ENCODE measurements around the gene OR5M11. TPM values are rescaled to one million over a fixed set of nuclear protein-coding genes. Genes with fewer than 3 reads are reported as not detected.
A peak's percentile ranks its signal among the peaks of the same experiment; 100 is the strongest.

The OR5M11 gene
- total and polyA plus RNA-seq, 2 experiments from 2014 or later = not detected

GRCh38 chr11:56522008-56522407 lies 21.0 kb downstream of the OR5M11 start:
- Histone ChIP-seq H3K79me2 (ENCODE audit: insufficient read depth) (no peaks in the 10 kb centered on the region), H3K27me3 (replicated peaks; ENCODE audit: insufficient read depth) (no peaks in the 10 kb centered on the region), H3K4me3 (no peak overlapping the region), H3K9ac (no peak overlapping the region), H2AFZ (no peak overlapping the region), H3K4me2 (ENCODE audit: unreplicated experiment) (no peak overlapping the region), H4K20me1 (ENCODE audit: insufficient read depth) (no peaks in the 10 kb centered on the region), H3K4me1 (ENCODE audit: insufficient read depth) (no peaks in the 10 kb centered on the region), H3K36me3 (ENCODE audit: low read depth) (no peaks in the 10 kb centered on the region), H3K9me2 (ENCODE audit: insufficient read depth) (no peaks in the 10 kb centered on the region), H3K9me3 (ENCODE audit: low read depth) (no peaks in the 10 kb centered on the region), H3F3A (ENCODE audit: insufficient read depth) (no peaks in the 10 kb centered on the region), H3K27ac (no peak overlapping the region)
- peak; percentile 15 for DNase-seq
- TF ChIP-seq EZH2phosphoT487 (IDR thresholded peaks at IDR 0.05; ENCODE audit: insufficient read depth, low read depth) (no peak), EZH2 (IDR thresholded peaks at IDR 0.05; ENCODE audit: insufficient read depth, poor library complexity, severe bottlenecking) (no peak)
- in situ Hi-C loops (cut with MboI) = no loop called here
- 10 to 17% methylated on average over 5 of the region's 5 CpGs for WGBS, 2 experiments (ENCODE audit: low coverage in 1 of 2, low lambda C conversion rate in 2 of 2, missing lambda C conversion rate in 2 of 2)

GRCh38 chr11:56513280-56513679 lies 29.8 kb downstream of the OR5M11 start:
- Histone ChIP-seq H3K9me2 (ENCODE audit: insufficient read depth) (no peaks in the 10 kb centered on the region), H3K4me1 (ENCODE audit: insufficient read depth) (no peaks in the 10 kb centered on the region), H3K27ac (no peak overlapping the region), H3K36me3 (ENCODE audit: low read depth) (no peaks in the 10 kb centered on the region), H2AFZ (no peak overlapping the region), H3K79me2 (ENCODE audit: insufficient read depth) (no peaks in the 10 kb centered on the region), H3F3A (ENCODE audit: insufficient read depth) (no peaks in the 10 kb centered on the region), H3K9me3 (ENCODE audit: low read depth) (no peaks in the 10 kb centered on the region), H3K27me3 (replicated peaks; ENCODE audit: insufficient read depth) (no peaks in the 10 kb centered on the region), H3K4me2 (ENCODE audit: unreplicated experiment) (no peak overlapping the region), H3K4me3 (no peak overlapping the region), H4K20me1 (ENCODE audit: insufficient read depth) (no peaks in the 10 kb centered on the region), H3K9ac (no peak overlapping the region)
- in situ Hi-C loops (cut with MboI) = no loop called here
- DNase-seq = no peak
- WGBS, 2 experiments (ENCODE audit: low coverage in 1 of 2, low lambda C conversion rate in 2 of 2, missing lambda C conversion rate in 2 of 2) = 0 to 4% methylated on average over 1 of the region's 1 CpG
- TF ChIP-seq EZH2phosphoT487 (IDR thresholded peaks at IDR 0.05; ENCODE audit: insufficient read depth, low read depth) (no peak), EZH2 (IDR thresholded peaks at IDR 0.05; ENCODE audit: insufficient read depth, poor library complexity, severe bottlenecking) (no peak)

- DNase-seq = no peak
- Histone ChIP-seq H3F3A (ENCODE audit: insufficient read depth) (no peaks in the 10 kb centered on the region), H4K20me1 (ENCODE audit: insufficient read depth) (no peaks in the 10 kb centered on the region), H3K4me3 (no peak overlapping the region), H3K27ac (no peak overlapping the region), H2AFZ (no peak overlapping the region), H3K9me3 (ENCODE audit: low read depth) (no peaks in the 10 kb centered on the region), H3K9ac (no peak overlapping the region), H3K4me1 (ENCODE audit: insufficient read depth) (no peaks in the 10 kb centered on the region), H3K79me2 (ENCODE audit: insufficient read depth) (no peaks in the 10 kb centered on the region), H3K4me2 (ENCODE audit: unreplicated experiment) (no peak overlapping the region), H3K9me2 (ENCODE audit: insufficient read depth) (no peaks in the 10 kb centered on the region), H3K36me3 (ENCODE audit: low read depth) (no peaks in the 10 kb centered on the region), H3K27me3 (replicated peaks; ENCODE audit: insufficient read depth) (no peaks in the 10 kb centered on the region)
- 46 to 71% methylated on average over 1 of the region's 1 CpG for WGBS, 2 experiments (ENCODE audit: low coverage in 1 of 2, low lambda C conversion rate in 2 of 2, missing lambda C conversion rate in 2 of 2)
- TF ChIP-seq EZH2 (IDR thresholded peaks at IDR 0.05; ENCODE audit: insufficient read depth, poor library complexity, severe bottlenecking) (no peak), EZH2phosphoT487 (IDR thresholded peaks at IDR 0.05; ENCODE audit: insufficient read depth, low read depth) (no peak)
- in situ Hi-C loops (cut with MboI) = no loop called here
These were observed 33.6 kb downstream of the OR5M11 start for GRCh38 chr11:56509439-56509838.

- no peak for TF ChIP-seq EZH2phosphoT487 (IDR thresholded peaks at IDR 0.05; ENCODE audit: insufficient read depth, low read depth)
- no peak for TF ChIP-seq EZH2 (IDR thresholded peaks at IDR 0.05; ENCODE audit: insufficient read depth, poor library complexity, severe bottlenecking)
- no peak overlapping the region for H3K9ac ChIP-seq
- no peaks in the 10 kb centered on the region for H3K27me3 ChIP-seq (replicated peaks; ENCODE audit: insufficient read depth)
- H3K36me3 ChIP-seq (ENCODE audit: low read depth) = no peaks in the 10 kb centered on the region
- H3F3A ChIP-seq (ENCODE audit: insufficient read depth) = no peaks in the 10 kb centered on the region
- no peak for DNase-seq
- H3K4me2 ChIP-seq (ENCODE audit: unreplicated experiment) = no peak overlapping the region
- H3K9me2 ChIP-seq (ENCODE audit: insufficient read depth) = no peaks in the 10 kb centered on the region
- in situ Hi-C loops (cut with MboI) = no loop called here
- H3K9me3 ChIP-seq (ENCODE audit: low read depth) = no peaks in the 10 kb centered on the region
- no peaks in the 10 kb centered on the region for H3K4me1 ChIP-seq (ENCODE audit: insufficient read depth)
- no peak overlapping the region for H2AFZ ChIP-seq
- WGBS, 2 experiments (ENCODE audit: low coverage in 1 of 2, low lambda C conversion rate in 2 of 2, missing lambda C conversion rate in 2 of 2) = 77 to 78% methylated on average over 17 to 24 of the region's 28 CpGs
- no peaks in the 10 kb centered on the region for H3K79me2 ChIP-seq (ENCODE audit: insufficient read depth)
- H4K20me1 ChIP-seq (ENCODE audit: insufficient read depth) = no peaks in the 10 kb centered on the region
- H3K4me3 ChIP-seq = no peak overlapping the region
- no peak overlapping the region for H3K27ac ChIP-seq
These were observed 46.0 kb downstream of the OR5M11 start for GRCh38 chr11:56497010-56497409.

GRCh38 chr11:56495117-56495516 lies 47.9 kb downstream of the OR5M11 start:
- no peaks in the 10 kb centered on the region for H3K79me2 ChIP-seq (ENCODE audit: insufficient read depth)
- in situ Hi-C loops (cut with MboI) = no loop called here
- no peak overlapping the region for H3K4me3 ChIP-seq
- no peak overlapping the region for H3K27ac ChIP-seq
- TF ChIP-seq EZH2 (IDR thresholded peaks at IDR 0.05; ENCODE audit: insufficient read depth, poor library complexity, severe bottlenecking) = no peak
- TF ChIP-seq EZH2phosphoT487 (IDR thresholded peaks at IDR 0.05; ENCODE audit: insufficient read depth, low read depth) = no peak
- H3K9me2 ChIP-seq (ENCODE audit: insufficient read depth) = no peaks in the 10 kb centered on the region
- H3K27me3 ChIP-seq (replicated peaks; ENCODE audit: insufficient read depth) = no peaks in the 10 kb centered on the region
- WGBS, 2 experiments (ENCODE audit: low coverage in 1 of 2, low lambda C conversion rate in 2 of 2, missing lambda C conversion rate in 2 of 2) = 24 to 28% methylated on average over 2 of the region's 2 CpGs
- no peaks in the 10 kb centered on the region for H3K36me3 ChIP-seq (ENCODE audit: low read depth)
- no peak overlapping the region for H2AFZ ChIP-seq
- H3K4me2 ChIP-seq (ENCODE audit: unreplicated experiment) = no peak overlapping the region
- H3K4me1 ChIP-seq (ENCODE audit: insufficient read depth) = no peaks in the 10 kb centered on the region
- H3K9me3 ChIP-seq (ENCODE audit: low read depth) = no peaks in the 10 kb centered on the region
- no peak overlapping the region for H3K9ac ChIP-seq
- H3F3A ChIP-seq (ENCODE audit: insufficient read depth) = no peaks in the 10 kb centered on the region
- DNase-seq = no peak
- no peaks in the 10 kb centered on the region for H4K20me1 ChIP-seq (ENCODE audit: insufficient read depth)

Other genes starting within 250 kb of the OR5M11 start
- gene OR8K3, start 228.1 kb downstream of the OR5M11 start, total RNA-seq (2014; rRNA removed; shearing (Covaris generic)) = not detected in 2 replicates
- gene OR8K3, start 228.1 kb downstream of the OR5M11 start, polyA plus RNA-seq (2016; fragmentation: Nextera tagmentation; extraction: Ambion mirVana) = not detected in 2 replicates
- not detected in 2 replicates for gene OR8K1, start 197.2 kb downstream of the OR5M11 start, total RNA-seq (2014; rRNA removed; shearing (Covaris generic))
- gene OR8K1, start 197.2 kb downstream of the OR5M11 start, polyA plus RNA-seq (2016; fragmentation: Nextera tagmentation; extraction: Ambion mirVana) = not detected in 2 replicates
- gene OR8J1, start 189.0 kb downstream of the OR5M11 start, total RNA-seq (2014; rRNA removed; shearing (Covaris generic)) = not detected in 2 replicates
- not detected in 2 replicates for gene OR8J1, start 189.0 kb downstream of the OR5M11 start, polyA plus RNA-seq (2016; fragmentation: Nextera tagmentation; extraction: Ambion mirVana)
- not detected in 2 replicates for gene OR8U1, start 167.6 kb downstream of the OR5M11 start, total RNA-seq (2014; rRNA removed; shearing (Covaris generic))
- gene OR8U1, start 167.6 kb downstream of the OR5M11 start, polyA plus RNA-seq (2016; fragmentation: Nextera tagmentation; extraction: Ambion mirVana) = not detected in 2 replicates
- not detected in 2 replicates for gene OR5AL1, start 130.6 kb downstream of the OR5M11 start, total RNA-seq (2014; rRNA removed; shearing (Covaris generic))
- not detected in 2 replicates for gene OR5AL1, start 130.6 kb downstream of the OR5M11 start, polyA plus RNA-seq (2016; fragmentation: Nextera tagmentation; extraction: Ambion mirVana)
- gene OR5M3, start 69.9 kb downstream of the OR5M11 start, total RNA-seq (2014; rRNA removed; shearing (Covaris generic)) = not detected in 2 replicates
- gene OR5M3, start 69.9 kb downstream of the OR5M11 start, polyA plus RNA-seq (2016; fragmentation: Nextera tagmentation; extraction: Ambion mirVana) = not detected in 2 replicates
- not detected in 2 replicates for gene OR5M8, start 51.9 kb downstream of the OR5M11 start, total RNA-seq (2014; rRNA removed; shearing (Covaris generic))
- gene OR5M8, start 51.9 kb downstream of the OR5M11 start, polyA plus RNA-seq (2016; fragmentation: Nextera tagmentation; extraction: Ambion mirVana) = not detected in 2 replicates
- not detected in 2 replicates for gene OR5M10, start 34.5 kb upstream of the OR5M11 start, total RNA-seq (2014; rRNA removed; shearing (Covaris generic))
- not detected in 2 replicates for gene OR5M10, start 34.5 kb upstream of the OR5M11 start, polyA plus RNA-seq (2016; fragmentation: Nextera tagmentation; extraction: Ambion mirVana)
- not detected in 2 replicates for gene OR5M1, start 71.6 kb upstream of the OR5M11 start, total RNA-seq (2014; rRNA removed; shearing (Covaris generic))
- not detected in 2 replicates for gene OR5M1, start 71.6 kb upstream of the OR5M11 start, polyA plus RNA-seq (2016; fragmentation: Nextera tagmentation; extraction: Ambion mirVana)
- not detected in 2 replicates for gene OR5AP2, start 99.2 kb upstream of the OR5M11 start, total RNA-seq (2014; rRNA removed; shearing (Covaris generic))
- gene OR5AP2, start 99.2 kb upstream of the OR5M11 start, polyA plus RNA-seq (2016; fragmentation: Nextera tagmentation; extraction: Ambion mirVana) = not detected in 2 replicates
- gene OR5AR1, start 120.4 kb upstream of the OR5M11 start, total RNA-seq (2014; rRNA removed; shearing (Covaris generic)) = not detected in 2 replicates
- gene OR5AR1, start 120.4 kb upstream of the OR5M11 start, polyA plus RNA-seq (2016; fragmentation: Nextera tagmentation; extraction: Ambion mirVana) = not detected in 2 replicates
- gene OR9G1, start 155.8 kb upstream of the OR5M11 start, total RNA-seq (2014; rRNA removed; shearing (Covaris generic)) = not detected in 2 replicates
- gene OR9G1, start 155.8 kb upstream of the OR5M11 start, polyA plus RNA-seq (2016; fragmentation: Nextera tagmentation; extraction: Ambion mirVana) = not detected in 2 replicates
- gene OR9G4, start 205.4 kb upstream of the OR5M11 start, total RNA-seq (2014; rRNA removed; shearing (Covaris generic)) = not detected in 2 replicates
- not detected in 2 replicates for gene OR9G4, start 205.4 kb upstream of the OR5M11 start, polyA plus RNA-seq (2016; fragmentation: Nextera tagmentation; extraction: Ambion mirVana)

Measured in GM23248 (cell line).